Measurements from ENCODE around the gene TUBA3E. TPM values are rescaled to one million over a fixed set of nuclear protein-coding genes. Genes with fewer than 3 reads are reported as not detected.
"Not testable (repeated sequence)": the region's sequence is repeated elsewhere in the genome, so short reads cannot be mapped to it uniquely, and the experiment has no call there.

TUBA3E gene
- total and polyA plus RNA-seq, 2 of the 8 experiments (the other 6 are each of a cell fraction or from before 2014, with no cell fraction given), result not detected

DNA sequence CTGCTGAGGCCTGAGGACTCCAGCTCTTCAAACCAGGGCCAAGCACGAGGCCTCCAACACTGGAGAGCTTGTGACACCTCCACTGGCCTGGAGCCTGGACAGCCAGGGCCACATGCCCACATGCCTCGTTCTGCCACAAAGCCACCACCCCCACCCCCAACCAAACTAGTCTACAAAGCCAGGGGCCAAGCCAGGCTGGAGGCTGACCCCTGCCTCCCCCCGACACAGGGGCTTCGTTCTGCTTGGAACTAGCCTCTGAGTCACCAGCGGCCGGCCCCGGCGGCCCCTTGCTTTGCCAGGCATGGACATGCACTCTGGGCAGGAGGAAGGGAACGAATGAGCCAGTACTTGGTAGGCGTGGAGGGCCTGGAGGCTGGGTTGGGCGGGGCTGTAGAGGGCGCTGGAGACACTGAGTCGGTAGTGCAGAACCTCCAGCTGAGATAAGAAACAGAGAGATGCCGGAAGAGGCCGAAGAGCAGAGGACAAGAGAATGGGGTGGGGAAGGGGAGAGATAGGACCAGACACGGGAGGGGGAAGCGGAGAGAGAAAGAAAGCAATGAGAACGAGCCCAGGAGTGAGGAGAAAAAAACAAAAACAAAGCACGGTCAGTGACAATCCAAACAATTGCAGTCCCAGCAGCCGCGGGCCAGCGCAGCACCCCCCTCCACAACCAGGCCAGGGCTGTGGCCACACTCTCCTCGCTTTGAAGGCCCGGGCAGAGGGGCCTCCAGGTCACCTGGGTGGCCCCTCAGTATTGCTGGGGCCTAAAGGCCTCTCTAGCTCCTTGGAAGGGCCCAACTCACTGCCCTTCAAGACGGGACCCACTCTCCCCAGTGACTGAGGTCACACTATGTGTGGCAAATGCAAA lies 37.2 kb downstream of the TUBA3E start:
- WGBS, 2 experiments (ENCODE audit: extremely low coverage in 1 of 2, insufficient coverage in 1 of 2, insufficient read length in 1 of 2, insufficient replicate concordance in 2 of 2, low coverage in 1 of 2, low lambda C conversion rate in 2 of 2, missing lambda C conversion rate in 1 of 2), result 79% methylated on average over 20 of the region's 25 CpGs; no CpG with 5 or more reads in 1 of the 2 experiments
- H2BK12ac ChIP-seq (ENCODE audit: low read depth, low read length); FAIRE-seq; H3K23ac ChIP-seq (ENCODE audit: insufficient read length); H3K27ac ChIP-seq (ENCODE audit: low read depth, low read length); H3K9me3 ChIP-seq (ENCODE audit: insufficient read depth in 2 of 2, low read depth in 1 of 2, low read length in 1 of 2); H3K4me2 ChIP-seq (ENCODE audit: insufficient read depth in 1 of 2, low read depth in 2 of 2, low read length in 2 of 2); H2BK120ac ChIP-seq (replicated peaks; ENCODE audit: low read depth, low read length); H3K4me3 ChIP-seq (ENCODE audit: extremely low read depth in 1 of 4, insufficient read depth in 2 of 4, low read depth in 3 of 4, low read length in 4 of 4); H3K4me1 ChIP-seq (replicated peaks in 1 of 4; ENCODE audit: control insufficient read depth in 3 of 4, insufficient read depth in 4 of 4, low read length in 3 of 4); H4K8ac ChIP-seq (ENCODE audit: extremely low read depth, insufficient read depth, low read length); H3K18ac ChIP-seq (ENCODE audit: extremely low read depth, low read length); H2AK5ac ChIP-seq (ENCODE audit: low read depth, low read length); H3K56ac ChIP-seq (replicated peaks; ENCODE audit: insufficient read length, low read depth, low read length); H2BK5ac ChIP-seq (ENCODE audit: low read depth, low read length); H3K27me3 ChIP-seq (replicated peaks in 1 of 4; ENCODE audit: control insufficient read depth in 3 of 4, extremely low read depth in 1 of 4, insufficient read depth in 3 of 4, low read length in 3 of 4); H3K23me2 ChIP-seq (ENCODE audit: low read depth, low read length); H2BK20ac ChIP-seq (ENCODE audit: low read length); H4K5ac ChIP-seq (ENCODE audit: insufficient read length, low read depth, low read length); H3K79me2 ChIP-seq (ENCODE audit: control insufficient read depth in 1 of 2, insufficient read depth in 2 of 2, low read length in 2 of 2); H2AFZ ChIP-seq (ENCODE audit: low read length); H3K4ac ChIP-seq (replicated peaks; ENCODE audit: insufficient read length, low read depth, low read length); H3K14ac ChIP-seq (ENCODE audit: insufficient read length); H4K20me1 ChIP-seq (replicated peaks in 1 of 2; ENCODE audit: control insufficient read depth in 1 of 2, insufficient read depth in 2 of 2, low read length in 2 of 2); H4K91ac ChIP-seq (replicated peaks; ENCODE audit: insufficient read length, low read length); H2BK15ac ChIP-seq (ENCODE audit: low read length); DNase-seq (ENCODE audit: low read depth in 1 of 2, low spot score in 2 of 2); H3K9ac ChIP-seq (replicated peaks in 1 of 4; ENCODE audit: extremely low read depth in 1 of 4, low read depth in 3 of 4, low read length in 3 of 4); H3K79me1 ChIP-seq (ENCODE audit: low read depth, low read length): not testable (repeated sequence)
- POLR2A ChIA-PET (ENCODE audit: partially characterized antibody), result interaction anchor here (1.0 kb wide), 1 partner anchor 20 kb away, joined by 4 read pairs; the partner anchor contains the start of gene SMPD4
- CTCF ChIA-PET (ENCODE audit: partially characterized antibody), result interaction anchor here (0.6 to 1.7 kb wide), 2 partner anchors 10 to 172 kb away, joined by 4 read pairs; no protein-coding TSS in a partner anchor
- H3K36me3 ChIP-seq (ENCODE audit: control insufficient read depth in 2 of 4, insufficient read depth in 4 of 4, low read length in 3 of 4), result peaks cover 3 to 31% (median 16%) of the 10 kb centered on the region in 4 experiments
- TF ChIP-seq, protein P1, sequence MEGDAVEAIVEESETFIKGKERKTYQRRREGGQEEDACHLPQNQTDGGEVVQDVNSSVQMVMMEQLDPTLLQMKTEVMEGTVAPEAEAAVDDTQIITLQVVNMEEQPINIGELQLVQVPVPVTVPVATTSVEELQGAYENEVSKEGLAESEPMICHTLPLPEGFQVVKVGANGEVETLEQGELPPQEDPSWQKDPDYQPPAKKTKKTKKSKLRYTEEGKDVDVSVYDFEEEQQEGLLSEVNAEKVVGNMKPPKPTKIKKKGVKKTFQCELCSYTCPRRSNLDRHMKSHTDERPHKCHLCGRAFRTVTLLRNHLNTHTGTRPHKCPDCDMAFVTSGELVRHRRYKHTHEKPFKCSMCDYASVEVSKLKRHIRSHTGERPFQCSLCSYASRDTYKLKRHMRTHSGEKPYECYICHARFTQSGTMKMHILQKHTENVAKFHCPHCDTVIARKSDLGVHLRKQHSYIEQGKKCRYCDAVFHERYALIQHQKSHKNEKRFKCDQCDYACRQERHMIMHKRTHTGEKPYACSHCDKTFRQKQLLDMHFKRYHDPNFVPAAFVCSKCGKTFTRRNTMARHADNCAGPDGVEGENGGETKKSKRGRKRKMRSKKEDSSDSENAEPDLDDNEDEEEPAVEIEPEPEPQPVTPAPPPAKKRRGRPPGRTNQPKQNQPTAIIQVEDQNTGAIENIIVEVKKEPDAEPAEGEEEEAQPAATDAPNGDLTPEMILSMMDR (IDR thresholded peaks at IDR 0.05; ENCODE audit: control extremely low read depth in 1 of 3, insufficient read depth in 1 of 3, low read depth in 1 of 3, low read length in 3 of 3), result peak in 2 of 3 experiments; percentile 14 to 19; a peak in 2 of 4 replicates

All from H1 (cell line).